SU-DHL-6 (cell line): Measurements from ENCODE around the gene HUWE1.

Experiments
- H2AFZ ChIP-seq: fragments of 200-600 bp; sonication (generic); 2 replicates; pipeline ENCODE4 v1.6.1; 2014; ENCODE audit warnings: low read depth, mild to moderate bottlenecking, moderate library complexity, mixed read lengths, antibody characterized with exemption, low read length; ENCODE audit not compliant: severe bottlenecking
- H3F3A ChIP-seq: fragments of 200-600 bp; shearing (Covaris generic); 2 replicates; pipeline ENCODE4 v1.6.0; 2016; ENCODE audit warnings: antibody characterized with exemption, mild to moderate bottlenecking; ENCODE audit not compliant: insufficient read depth
- H3K27ac ChIP-seq: fragments of 200-600 bp; sonication (generic); 2 replicates; pipeline ENCODE4 v1.5.1; 2016; ENCODE audit warnings: low read depth, mild to moderate bottlenecking, low read length, moderate library complexity, mixed read lengths
- H3K27me3 ChIP-seq: fragments of 200-600 bp; sonication (generic), shearing (Covaris generic); 2 replicates; pipeline ENCODE4 v1.6.0; 2014; ENCODE audit warnings: mild to moderate bottlenecking, low read length
- H3K36me3 ChIP-seq: fragments of 200-600 bp; sonication (generic); 2 replicates; pipeline ENCODE4 v1.6.1; 2014; ENCODE audit warnings: mild to moderate bottlenecking, low read length, mixed read lengths
- H3K4me2 ChIP-seq: fragments of 300-600, 200-600 bp; shearing (Covaris generic), sonication (generic); 2 replicates; pipeline ENCODE4 v1.6.0; 2014; ENCODE audit warnings: low read length, low read depth, mild to moderate bottlenecking; ENCODE audit not compliant: poor library complexity, severe bottlenecking
- H3K4me3 ChIP-seq: fragments of 200-600 bp; sonication (generic); 2 replicates; pipeline ENCODE4 v1.5.1; 2014; ENCODE audit warnings: antibody characterized with exemption, low read length, mild to moderate bottlenecking, mixed read lengths; ENCODE audit not compliant: insufficient read depth, poor library complexity, severe bottlenecking
- H3K79me2 ChIP-seq: fragments of 200-600 bp; sonication (generic); 2 replicates; pipeline ENCODE4 v1.6.1; 2014; ENCODE audit warnings: mild to moderate bottlenecking, low read length, moderate library complexity; ENCODE audit not compliant: insufficient read depth
- H3K9ac ChIP-seq: fragments of 200-600 bp; sonication (generic); 2 replicates; pipeline ENCODE4 v1.7.0; 2014; ENCODE audit warnings: mild to moderate bottlenecking, low read length
- H3K9me2 ChIP-seq: fragments of 200-600 bp; sonication (generic); replicated peaks from 2 replicates; pipeline ENCODE4 v1.6.1; 2014; ENCODE audit warnings: low read length; ENCODE audit not compliant: insufficient read depth
- H3K9me3 ChIP-seq: fragments of 200-600 bp; sonication (generic); 2 replicates; pipeline ENCODE4 v1.6.1; 2014; ENCODE audit warnings: low read length, mixed read lengths; ENCODE audit not compliant: insufficient read depth
- H4K20me1 ChIP-seq: fragments of 200-600 bp; sonication (generic); 2 replicates; pipeline ENCODE4 v1.6.1; 2014; ENCODE audit warnings: low read depth, mild to moderate bottlenecking, antibody characterized with exemption, low read length, moderate library complexity, mixed read lengths
- CTCF ChIP-seq: fragments of 200-600 bp; sonication (generic); IDR thresholded peaks from one replicate; pipeline ENCODE4 v1.5.1; 2017; ENCODE audit warnings: antibody characterized with exemption, mild to moderate bottlenecking, low read length, moderate library complexity; ENCODE audit not compliant: insufficient read depth, poor library complexity, severe bottlenecking
- EZH2phosphoT487 ChIP-seq: fragments of 200-600 bp; sonication (generic), shearing (Covaris generic); conservative IDR thresholded peaks from 2 replicates; pipeline ENCODE4 v1.6.1; 2018; ENCODE audit warnings: mild to moderate bottlenecking, antibody characterized with exemption, low read length, moderate library complexity, mixed read lengths

HUWE1 gene

GRCh38 chrX:53630261-53630660 lies 56.3 kb downstream of the HUWE1 start:
- no peak overlapping the region for H2AFZ ChIP-seq
- H3K79me2 ChIP-seq = no peaks in the 10 kb centered on the region
- peaks cover 19% of the 10 kb centered on the region; the same call in 1 of the 2 replicates for H3K36me3 ChIP-seq
- H3K27me3 ChIP-seq = no peaks in the 10 kb centered on the region
- TF ChIP-seq CTCF (no peak), EZH2phosphoT487 (no peak)
- no peaks in the 10 kb centered on the region for H4K20me1 ChIP-seq
- no peak overlapping the region for H3K27ac ChIP-seq
- H3K4me2 ChIP-seq = no peak overlapping the region
- no peak overlapping the region for H3K4me3 ChIP-seq
- H3K9me3 ChIP-seq = no peaks in the 10 kb centered on the region
- H3K9ac ChIP-seq = no peak overlapping the region
- no peaks in the 10 kb centered on the region for H3K9me2 ChIP-seq
- no peaks in the 10 kb centered on the region for H3F3A ChIP-seq

GRCh38 chrX:53622431-53622830 lies 64.1 kb downstream of the HUWE1 start:
- Histone ChIP-seq H3K27me3 (no peaks in the 10 kb centered on the region), H3K4me2 (no peak overlapping the region), H2AFZ (no peak overlapping the region), H3K9me3 (no peaks in the 10 kb centered on the region), H3K36me3 (peaks cover 16% of the 10 kb centered on the region; the same call in 1 of the 2 replicates), H3F3A (no peaks in the 10 kb centered on the region), H3K9me2 (no peaks in the 10 kb centered on the region), H4K20me1 (no peaks in the 10 kb centered on the region), H3K4me3 (no peak overlapping the region), H3K9ac (no peak overlapping the region), H3K79me2 (no peaks in the 10 kb centered on the region), H3K27ac (no peak overlapping the region)
- TF ChIP-seq EZH2phosphoT487 (no peak), CTCF (no peak)

- H3K9ac ChIP-seq = no peak overlapping the region
- no peaks in the 10 kb centered on the region for H3K9me3 ChIP-seq
- peaks cover 19% of the 10 kb centered on the region; the same call in 1 of the 2 replicates for H3K36me3 ChIP-seq
- no peaks in the 10 kb centered on the region for H4K20me1 ChIP-seq
- H3K4me2 ChIP-seq = no peak overlapping the region
- H3K79me2 ChIP-seq = no peaks in the 10 kb centered on the region
- no peaks in the 10 kb centered on the region for H3F3A ChIP-seq
- no peak overlapping the region for H3K27ac ChIP-seq
- no peak overlapping the region for H3K4me3 ChIP-seq
- TF ChIP-seq EZH2phosphoT487 (no peak), CTCF (no peak)
- H3K27me3 ChIP-seq = no peaks in the 10 kb centered on the region
- H3K9me2 ChIP-seq = no peaks in the 10 kb centered on the region
- no peak overlapping the region for H2AFZ ChIP-seq
Measured at GRCh38 chrX:53621418-53621986, 65.0 kb downstream of the HUWE1 start.
